Type B pancreatic cell (in vitro differentiated cells): ENCODE results near the gene FOXO1. TPM values are rescaled to one million over a fixed set of nuclear protein-coding genes. Genes with fewer than 3 reads are reported as not detected.

Experiments used
- DNase-seq: peaks from one replicate; pipeline ENCODE4 v3.0.0; 2021; ENCODE audit warnings: mixed read lengths; ENCODE audit not compliant: unreplicated experiment; ENCODE audit errors: extremely low spot score
- H3K27ac Mint-ChIP-seq: 2 replicates; pipeline ENCODE4 v1.8.0; 2021; ENCODE audit warnings: mild to moderate bottlenecking, mixed read lengths
- H3K27me3 Mint-ChIP-seq: 2 replicates; pipeline ENCODE4 v1.8.0; 2021; ENCODE audit warnings: mixed read lengths
- H3K36me3 Mint-ChIP-seq: 2 replicates; pipeline ENCODE4 v1.8.0; 2021; ENCODE audit warnings: mixed read lengths
- H3K4me1 Mint-ChIP-seq: one replicate; pipeline ENCODE4 v1.8.0; 2021; ENCODE audit warnings: mixed read lengths; ENCODE audit not compliant: unreplicated experiment
- H3K4me3 Mint-ChIP-seq: 2 replicates; pipeline ENCODE4 v1.8.0; 2021; ENCODE audit warnings: mild to moderate bottlenecking, mixed read lengths
- H3K9me3 Mint-ChIP-seq: 2 replicates; pipeline ENCODE4 v1.8.0; 2021; ENCODE audit warnings: mixed read lengths
- CTCF ChIP-seq: fragments of 200-600 bp; sonication (generic); conservative IDR thresholded peaks from 2 replicates; pipeline ENCODE4 v1.5.0; 2021; ENCODE audit warnings: antibody characterized with exemption, mild to moderate bottlenecking
- total RNA-seq: library from RNA; stranded (reverse); gene quantifications from 2 replicates; pipeline ENCODE4 v1.2.1, GENCODE V29; 2021; ENCODE audit warnings: low replicate concordance

Gene FOXO1
- total RNA-seq, 1 donor from 2014 or later = 21.5 TPM

- no peak for DNase-seq
- H3K4me1 Mint-ChIP-seq = peaks cover 20% of the 10 kb centered on the region
- peaks cover 3% of the 10 kb centered on the region for H3K36me3 Mint-ChIP-seq
- no peak overlapping the region for H3K4me3 Mint-ChIP-seq
- no peak for TF ChIP-seq CTCF
- no peaks in the 10 kb centered on the region for H3K9me3 Mint-ChIP-seq
- H3K27ac Mint-ChIP-seq = no peak overlapping the region
- H3K27me3 Mint-ChIP-seq = no peaks in the 10 kb centered on the region
Measured at GRCh38 chr13:40572961-40573360, 93.5 kb downstream of the FOXO1 start.

- peaks cover 11% of the 10 kb centered on the region for H3K4me1 Mint-ChIP-seq
- no peaks in the 10 kb centered on the region for H3K27me3 Mint-ChIP-seq
- DNase-seq = no peak
- H3K9me3 Mint-ChIP-seq = no peaks in the 10 kb centered on the region
- no peak for TF ChIP-seq CTCF
- H3K36me3 Mint-ChIP-seq = peaks cover 3% of the 10 kb centered on the region
- H3K27ac Mint-ChIP-seq = no peak overlapping the region
- H3K4me3 Mint-ChIP-seq = no peak overlapping the region
Measured at GRCh38 chr13:40571338-40571963, 95.0 kb downstream of the FOXO1 start.

GRCh38 chr13:40570930-40571329 lies 95.5 kb downstream of the FOXO1 start:
- Mint-ChIP-seq H3K4me1 (peaks cover 12% of the 10 kb centered on the region), H3K27me3 (no peaks in the 10 kb centered on the region), H3K4me3 (no peak overlapping the region), H3K9me3 (no peaks in the 10 kb centered on the region), H3K27ac (no peak overlapping the region), H3K36me3 (peaks cover 3% of the 10 kb centered on the region)
- no peak for TF ChIP-seq CTCF
- no peak for DNase-seq

- peaks cover 30% of the 10 kb centered on the region for H3K4me1 Mint-ChIP-seq
Measured at GRCh38 chr13:40569024-40569350, 97.5 kb downstream of the FOXO1 start.

DNA sequence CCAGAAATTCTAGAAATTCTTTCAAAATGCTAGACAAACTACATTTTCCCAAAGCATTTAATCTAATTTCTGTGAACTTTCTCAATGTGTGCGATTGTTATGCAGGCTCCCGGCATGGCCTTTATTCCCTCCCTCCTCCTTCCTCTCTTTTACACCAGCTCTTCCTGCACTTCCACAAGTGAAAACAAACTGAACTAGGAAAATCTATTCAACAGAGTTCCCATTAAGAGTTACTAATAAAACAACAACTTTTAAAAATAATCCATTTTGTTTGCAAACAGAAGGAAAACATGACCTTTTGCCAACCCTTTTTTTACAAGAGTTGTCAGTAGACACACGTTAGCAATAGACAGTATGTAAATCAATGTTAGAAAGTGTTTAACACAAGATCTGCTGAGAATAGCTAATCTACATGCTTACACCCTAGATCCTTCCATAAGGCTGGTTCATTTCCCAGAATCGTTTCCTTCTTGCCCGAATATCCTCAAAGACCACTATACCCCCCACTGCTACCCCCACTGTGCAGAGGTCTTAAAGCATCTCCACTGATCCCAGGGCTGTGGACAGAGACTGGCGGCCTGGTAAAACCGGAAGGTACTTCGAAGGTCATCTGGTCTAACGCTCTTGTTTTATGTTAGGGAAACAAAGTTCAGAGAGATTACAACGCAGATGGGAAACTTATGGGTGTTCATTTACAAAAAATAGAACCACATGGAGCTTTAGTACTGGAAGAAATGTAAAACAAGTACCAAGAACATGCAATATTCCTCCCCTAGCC lies 98.0 kb downstream of the FOXO1 start:
- no peak overlapping the region for H3K4me3 Mint-ChIP-seq
- peaks cover 36% of the 10 kb centered on the region for H3K4me1 Mint-ChIP-seq
- no peak overlapping the region for H3K27ac Mint-ChIP-seq
- no peaks in the 10 kb centered on the region for H3K9me3 Mint-ChIP-seq
- TF ChIP-seq CTCF = no peak
- H3K36me3 Mint-ChIP-seq = no peaks in the 10 kb centered on the region
- H3K27me3 Mint-ChIP-seq = no peaks in the 10 kb centered on the region
- DNase-seq = no peak

More at GRCh38 chr13:40569024-40569350, 97.5 kb downstream of the FOXO1 start:
- DNase-seq = no peak
- no peak for TF ChIP-seq CTCF
- Mint-ChIP-seq H3K4me3 (no peak overlapping the region), H3K9me3 (no peaks in the 10 kb centered on the region), H3K36me3 (peaks cover 3% of the 10 kb centered on the region), H3K27ac (no peak overlapping the region), H3K27me3 (no peaks in the 10 kb centered on the region)
